HG03342 (cell line): ENCODE measurements around the gene ZNF30.
"Not testable (repeated sequence)": the region's sequence is repeated elsewhere in the genome, so short reads cannot be mapped to it uniquely, and the experiment has no call there.

Experiments
- ATAC-seq: cut with Tn5 transposase; IDR thresholded peaks from one replicate; pipeline ENCODE4 v1.9.1; 2021; ENCODE audit warnings: mild to moderate bottlenecking, moderate library complexity; ENCODE audit not compliant: unreplicated experiment

Gene ZNF30

DNA sequence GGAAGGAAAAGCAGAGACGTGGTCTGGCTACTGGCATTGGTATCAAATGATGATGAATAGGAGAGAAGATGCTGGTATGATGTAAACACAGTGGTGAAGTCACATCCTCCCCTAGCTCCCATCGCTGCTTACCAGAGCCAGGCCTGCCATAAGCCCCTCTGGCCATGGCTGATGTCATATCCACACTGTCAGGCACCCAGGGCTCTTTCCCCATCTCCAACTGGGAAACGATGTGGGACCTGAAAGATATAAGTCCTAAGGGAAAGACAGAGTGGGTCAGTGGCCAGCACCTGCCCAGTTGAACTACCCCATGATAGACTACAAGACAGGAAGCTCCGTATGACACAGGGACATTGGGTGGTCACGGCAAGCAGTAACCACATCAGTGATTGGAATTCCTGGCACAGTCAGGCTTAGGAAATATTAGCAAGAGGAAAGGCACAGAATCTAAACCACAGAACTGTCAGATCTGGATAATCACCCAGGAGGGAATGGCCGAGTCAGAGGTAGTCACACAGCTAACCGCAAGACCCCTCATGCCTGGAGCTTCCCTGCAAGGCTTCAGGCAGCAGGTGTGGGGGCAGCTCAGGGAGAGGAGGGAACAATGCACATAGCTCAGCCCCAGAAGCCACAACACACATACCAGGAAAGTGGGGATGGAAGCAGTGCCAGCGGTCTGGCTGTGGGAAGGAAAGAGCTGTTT is 33.6 kb downstream of the ZNF30 start:
- ATAC-seq = no peak

DNA sequence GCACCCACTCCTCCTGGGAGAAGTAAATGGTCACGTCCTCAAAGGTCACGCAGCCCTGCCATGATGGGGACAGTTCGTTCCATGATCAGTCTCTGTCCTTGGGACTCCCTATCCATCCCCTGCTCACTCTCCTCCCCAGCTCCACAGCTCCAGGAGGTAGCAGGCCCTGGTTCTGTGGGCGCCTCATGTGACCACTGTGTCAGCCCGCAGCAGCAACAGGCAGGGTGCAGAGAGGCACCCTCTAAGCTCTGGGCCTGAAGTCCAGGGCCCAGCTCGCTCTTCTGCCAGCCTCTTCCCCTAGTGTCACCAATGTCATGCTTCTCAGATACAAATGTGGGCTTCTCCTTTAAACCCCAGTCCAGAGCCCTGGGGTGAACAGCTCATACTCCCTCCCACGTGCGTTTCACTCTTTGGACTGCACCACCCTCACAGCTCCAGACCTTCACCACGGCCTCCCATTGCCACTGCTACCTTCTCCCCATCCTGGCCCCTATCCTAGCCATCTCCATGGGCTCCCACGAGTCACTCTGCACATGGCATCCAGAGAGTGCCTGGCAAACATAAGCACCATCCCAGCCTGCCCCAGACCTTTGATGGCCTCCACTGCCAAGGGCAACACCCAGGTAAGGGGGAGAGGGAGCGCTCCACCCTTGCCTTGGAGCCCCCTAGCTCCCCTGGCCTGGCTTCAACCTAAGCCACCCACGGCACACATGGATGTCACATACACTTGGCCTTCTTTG is 34.4 kb downstream of the ZNF30 start:
- ATAC-seq = no peak

DNA sequence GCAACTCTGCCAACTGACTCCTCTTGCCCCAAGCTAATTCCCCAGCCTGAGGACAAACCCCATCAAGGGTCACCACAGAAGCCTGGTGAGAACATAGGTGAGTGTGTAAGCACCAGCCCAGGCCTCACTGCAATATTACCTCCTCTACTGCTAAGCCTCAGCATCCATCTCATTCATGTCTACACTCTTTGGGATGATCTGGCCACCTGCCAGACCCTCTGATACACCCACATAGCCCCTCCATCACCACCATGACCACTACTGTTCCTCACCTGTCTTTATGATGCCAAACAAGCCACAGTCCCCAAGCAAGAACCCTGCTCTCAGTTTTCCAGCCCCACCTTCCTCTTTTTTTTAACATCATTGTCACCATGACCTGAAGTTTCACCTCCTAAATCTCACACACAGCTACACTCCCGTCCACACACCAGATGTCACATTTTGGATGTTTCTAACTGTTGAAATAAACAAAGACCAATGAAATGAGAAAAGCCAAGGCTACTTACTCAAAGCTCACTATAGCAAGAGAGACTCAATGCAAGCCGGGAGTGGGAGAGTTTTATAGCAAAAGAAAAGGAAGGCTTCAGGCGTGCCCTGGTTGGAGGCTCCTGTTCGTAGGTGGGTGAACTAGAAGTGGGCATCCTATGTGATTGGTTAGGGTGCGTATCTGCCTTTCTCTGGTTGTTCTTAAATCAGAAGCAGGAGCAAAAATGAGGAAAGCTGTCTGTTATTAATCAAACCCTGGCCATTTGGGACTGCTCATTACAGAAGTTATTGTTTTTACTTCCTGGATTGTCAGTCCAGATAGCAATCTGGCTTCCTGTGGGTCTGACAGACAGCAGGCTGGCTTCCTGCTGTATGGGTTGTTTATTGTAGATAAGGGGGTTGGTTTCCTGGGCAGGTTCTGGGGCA is 35.3 kb downstream of the ZNF30 start:
- ATAC-seq = no peak

DNA sequence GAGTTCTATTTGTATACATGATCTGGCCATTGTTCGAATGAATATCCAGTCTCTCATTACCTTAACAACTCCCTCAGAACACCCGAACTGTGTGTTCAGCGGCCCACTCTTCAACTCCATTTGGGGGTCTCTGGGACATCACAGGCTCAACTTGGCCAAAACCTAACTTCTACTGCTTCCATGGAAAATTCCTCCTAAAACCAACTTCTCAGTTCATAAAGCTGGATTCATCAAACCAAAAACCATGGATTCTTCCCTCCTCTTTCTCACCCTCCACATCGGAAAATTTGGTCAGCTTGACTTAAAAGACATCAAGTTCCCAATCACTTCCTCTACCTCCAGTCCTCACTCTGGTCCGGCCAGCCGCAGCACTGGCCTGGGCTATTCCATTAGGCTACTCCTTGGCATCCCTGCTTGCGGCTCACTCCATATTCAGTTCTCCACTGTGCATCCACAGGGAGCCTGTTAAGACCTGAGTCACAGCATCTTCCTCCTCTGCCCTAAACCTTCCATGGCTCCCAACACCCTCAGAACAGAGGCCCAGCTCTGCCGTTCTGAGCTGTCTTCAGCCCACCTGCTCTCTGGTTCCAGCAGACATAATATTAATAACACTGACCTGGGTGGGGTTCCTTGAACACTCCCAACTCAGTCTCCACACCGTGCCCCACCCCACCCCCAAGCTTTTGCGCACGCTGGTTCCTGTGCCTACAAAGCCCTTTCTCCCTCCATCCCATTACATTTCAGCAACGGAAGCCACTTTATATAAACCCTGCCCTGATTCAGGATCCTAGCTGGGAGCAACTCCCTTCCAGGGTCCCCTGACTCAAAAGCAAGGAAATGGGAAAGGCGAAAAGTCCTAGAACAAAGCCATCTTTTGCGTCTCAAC is 36.2 kb downstream of the ZNF30 start:
- ATAC-seq = no peak

DNA sequence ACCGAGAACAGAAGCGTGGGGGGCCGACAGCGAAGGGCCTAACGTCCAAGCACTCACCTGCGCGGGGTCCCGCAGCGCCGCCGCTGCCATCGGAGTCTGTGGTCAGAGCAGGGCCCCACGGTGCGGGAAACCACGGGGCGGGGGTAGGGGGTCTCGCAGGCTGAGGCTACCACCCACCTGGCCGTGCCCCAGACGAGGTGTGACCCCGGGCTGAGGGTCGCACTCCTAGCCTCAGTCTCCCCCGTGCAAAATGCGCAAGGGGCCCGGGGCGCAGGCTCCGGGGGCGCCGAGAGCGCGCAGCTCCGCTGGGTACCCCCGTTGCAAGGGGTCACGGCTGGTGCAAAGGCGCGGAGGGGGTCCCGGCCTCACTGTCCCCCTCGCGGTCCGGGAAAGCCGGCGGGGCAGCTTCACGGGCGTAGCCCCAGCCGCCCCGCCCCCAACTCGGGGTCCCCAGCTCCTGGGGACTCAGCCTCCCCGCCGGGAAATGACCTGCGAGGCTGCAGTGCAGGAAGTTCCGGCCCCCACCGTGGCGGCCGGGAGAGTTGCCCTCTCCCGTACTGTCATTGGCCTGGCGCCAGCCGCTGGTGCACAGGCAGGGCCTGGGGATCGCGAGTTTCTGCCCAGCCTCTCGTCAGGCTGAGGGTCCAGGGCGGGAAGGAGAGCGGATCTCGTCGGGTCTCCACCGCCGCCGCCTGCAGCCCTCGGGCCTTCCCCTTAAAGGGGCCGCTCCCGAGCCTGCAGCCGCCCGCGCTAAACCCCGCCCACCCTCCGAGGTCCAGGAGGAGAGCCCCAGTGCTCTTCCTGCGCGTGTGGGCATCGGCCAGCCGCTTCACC is 37.1 kb downstream of the ZNF30 start, which contains the start of gene ZNF792:
Gene ZNF792, minus strand, starts transcription at position 657 of the 834 bp plus-strand sequence. Its CDS starts 567 bp downstream, at position 90.
- no peak for ATAC-seq

DNA sequence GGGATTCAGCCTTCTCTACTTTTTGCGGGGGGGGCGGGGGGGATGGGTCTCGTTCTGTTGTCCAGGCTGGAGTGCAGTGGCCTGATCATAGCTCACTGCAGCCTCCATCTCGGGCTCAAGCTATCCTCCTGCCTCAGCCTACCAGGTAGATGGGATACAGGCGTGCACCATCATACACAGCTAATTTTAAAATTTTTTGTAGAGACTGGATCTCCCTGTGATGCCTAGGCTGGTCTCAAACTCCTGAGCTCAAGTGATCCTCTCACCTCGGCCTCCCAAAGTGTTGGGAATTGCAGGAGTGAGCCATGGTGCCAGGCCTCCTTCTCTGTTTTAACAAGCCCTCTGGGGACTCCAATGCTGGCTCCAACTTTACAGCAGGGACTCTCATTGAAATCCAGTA is 37.9 kb downstream of the ZNF30 start:
- ATAC-seq = no peak

DNA sequence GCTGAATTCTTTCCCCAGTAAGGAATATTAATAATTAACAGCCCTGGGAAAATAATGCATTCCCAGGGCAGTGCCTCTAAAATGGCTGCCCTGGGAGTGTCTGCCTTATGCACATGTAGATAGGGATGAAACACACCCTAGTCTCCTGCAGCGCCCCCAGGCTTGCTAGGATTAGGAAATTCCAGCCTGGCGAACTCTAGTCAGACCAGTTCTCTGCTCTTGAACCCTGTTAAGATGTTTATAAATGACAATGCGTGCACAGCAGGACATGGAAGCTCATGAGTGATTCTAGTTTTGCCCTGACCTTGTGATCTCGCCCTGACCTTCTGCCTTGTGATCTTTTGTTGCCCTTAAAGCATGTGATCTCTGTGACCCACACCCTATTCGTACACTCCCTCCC is 38.8 kb downstream of the ZNF30 start:
- ATAC-seq = not testable (repeated sequence)

DNA sequence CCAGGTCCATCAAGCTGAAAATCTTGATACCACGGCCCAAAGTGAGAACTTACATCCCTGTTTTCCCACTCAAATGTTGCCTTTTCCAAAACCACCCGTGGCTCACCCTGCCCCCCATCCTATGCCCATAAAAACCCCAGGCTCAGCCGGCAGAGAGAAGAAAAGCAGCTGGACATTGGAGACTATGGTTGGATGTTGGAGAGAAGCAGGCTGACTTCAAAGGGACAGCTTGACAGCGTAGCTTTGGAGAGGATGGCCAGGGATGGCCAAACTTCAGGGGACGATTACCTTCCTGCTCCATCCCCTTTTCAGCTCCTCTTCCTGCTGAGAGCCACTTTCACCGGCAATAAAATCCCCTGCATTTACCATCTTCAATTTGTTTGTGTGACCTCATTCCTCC is 40.8 kb downstream of the ZNF30 start:
- ATAC-seq = no peak

DNA sequence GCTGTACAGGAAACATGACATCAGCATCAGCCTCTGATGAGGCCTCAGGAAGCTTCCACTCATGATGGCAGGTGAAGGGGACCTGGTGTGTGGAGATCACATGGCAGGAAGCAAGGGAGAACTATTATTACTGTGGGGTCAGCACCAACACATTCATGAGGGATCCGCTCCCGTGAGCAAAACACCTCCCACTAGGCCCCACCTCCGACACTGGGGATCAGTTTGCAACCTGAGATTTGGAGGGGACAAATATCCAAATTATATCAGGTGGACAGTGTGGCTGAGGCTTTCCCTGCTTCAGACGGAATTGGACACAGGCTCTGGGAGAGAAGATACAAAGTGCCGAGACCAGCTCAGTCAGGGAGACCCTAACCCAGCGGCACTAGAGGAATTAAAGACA is 43.0 kb downstream of the ZNF30 start:
- no peak for ATAC-seq

DNA sequence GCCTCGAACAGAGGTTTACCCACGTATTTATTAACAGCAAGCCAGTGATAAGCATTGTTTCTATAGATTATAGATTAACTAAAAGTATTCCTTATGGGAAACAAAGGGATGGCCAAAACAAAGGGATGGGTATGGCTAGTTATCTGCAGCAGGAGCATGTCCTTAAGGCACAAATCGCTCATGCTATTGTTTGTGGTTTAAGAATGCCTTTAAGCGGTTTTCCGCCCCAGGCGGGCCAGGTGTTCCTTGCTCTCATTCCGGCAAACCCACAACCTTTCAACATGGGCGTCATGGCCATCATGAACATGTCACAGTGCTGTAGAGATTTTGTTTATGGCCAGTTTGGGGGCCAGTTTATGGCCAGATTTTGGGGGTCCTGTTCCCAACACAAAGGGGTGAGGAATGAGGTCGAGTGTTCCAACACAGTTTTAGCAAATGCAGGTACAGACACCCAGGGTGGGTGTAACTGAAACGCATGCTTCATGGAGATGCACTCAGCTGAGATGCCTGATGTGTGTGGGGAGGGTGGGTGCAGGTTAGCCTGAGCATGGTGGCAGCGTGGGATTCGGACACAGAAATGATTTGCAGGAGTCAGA is 43.6 kb downstream of the ZNF30 start:
- ATAC-seq = not testable (repeated sequence)

DNA sequence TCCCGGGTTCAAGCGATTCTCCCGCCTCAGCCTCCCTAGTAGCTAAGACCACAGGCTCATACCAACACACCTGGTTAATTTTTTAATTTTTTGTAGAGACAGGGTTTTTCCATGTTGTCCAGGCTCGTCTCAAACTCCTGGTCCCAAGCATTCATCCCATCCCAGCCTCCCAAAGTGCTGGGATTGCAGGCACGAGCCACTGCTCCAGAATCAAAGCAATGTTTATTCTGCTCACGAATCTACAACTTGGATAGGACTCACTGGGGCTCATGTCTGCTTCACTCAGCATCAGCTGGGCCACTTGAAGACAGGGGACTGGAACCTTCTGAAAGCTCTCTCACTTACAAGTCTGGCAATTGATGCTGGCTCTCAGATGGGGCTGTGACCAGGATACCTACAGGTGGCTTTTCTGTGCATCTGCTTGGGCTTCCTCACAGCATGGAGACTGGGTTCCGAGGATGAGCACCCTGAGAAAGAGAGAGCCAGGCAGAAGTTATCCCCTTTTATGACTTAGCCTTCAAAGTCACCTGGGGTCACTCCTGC is 45.5 kb downstream of the ZNF30 start:
- ATAC-seq = no peak

DNA sequence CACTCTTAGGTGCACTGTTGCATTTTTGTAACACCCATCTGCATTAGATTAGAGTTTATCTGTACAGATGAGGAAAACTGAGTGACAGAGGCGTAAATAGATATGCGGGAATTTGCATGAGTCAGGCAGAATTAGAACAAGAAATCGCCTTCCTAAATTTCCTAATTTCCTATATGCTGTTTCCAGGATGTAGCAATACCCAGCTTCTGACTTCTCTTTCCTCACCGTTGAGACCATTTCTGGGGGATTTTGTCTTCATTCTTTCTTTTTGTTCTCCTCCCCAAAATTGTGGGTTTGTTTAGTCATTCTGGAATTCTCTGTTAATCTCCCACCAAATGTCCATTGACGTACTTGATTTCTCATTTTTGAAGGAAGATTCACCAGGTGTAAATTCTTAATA is 47.9 kb downstream of the ZNF30 start:
- no peak for ATAC-seq

DNA sequence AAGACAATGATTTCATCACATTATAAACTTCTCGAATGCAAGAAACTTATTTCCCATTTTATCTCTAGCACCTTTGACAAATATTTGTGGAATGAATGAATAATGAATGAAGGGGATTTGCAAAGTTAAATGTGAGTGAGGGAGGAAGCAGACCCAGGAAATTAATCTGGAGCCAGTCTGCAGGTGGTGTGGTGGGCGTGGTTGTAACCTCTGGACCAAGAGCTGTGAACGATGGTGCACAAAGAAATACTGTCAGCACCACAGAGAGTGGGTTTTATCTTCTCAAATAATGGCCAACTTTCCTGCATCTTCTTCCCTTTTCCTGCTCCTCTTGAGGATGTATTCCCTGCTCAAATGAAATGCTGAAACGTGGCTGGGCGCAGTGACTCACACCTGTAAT is 48.4 kb downstream of the ZNF30 start:
- no peak for ATAC-seq

DNA sequence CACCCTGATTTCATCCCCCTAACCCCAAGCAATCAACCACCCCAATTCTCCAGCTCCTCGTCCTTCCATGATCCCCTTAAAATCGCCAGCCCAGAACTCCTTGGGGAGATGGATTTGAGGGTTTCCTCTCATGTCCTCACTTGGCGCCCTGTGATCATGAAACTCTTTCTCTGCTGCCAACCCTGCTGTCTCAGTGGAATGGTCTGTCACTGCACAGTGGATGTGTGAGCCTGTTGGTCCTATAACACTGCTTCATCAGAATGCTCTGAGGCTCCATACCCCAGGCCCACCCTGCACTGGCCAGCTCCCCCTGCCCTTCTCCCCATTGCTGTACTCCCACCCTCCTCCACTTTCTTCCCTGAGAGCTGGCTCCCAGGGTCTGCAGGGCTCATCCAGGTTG is 49.9 kb downstream of the ZNF30 start:
- no peak for ATAC-seq

DNA sequence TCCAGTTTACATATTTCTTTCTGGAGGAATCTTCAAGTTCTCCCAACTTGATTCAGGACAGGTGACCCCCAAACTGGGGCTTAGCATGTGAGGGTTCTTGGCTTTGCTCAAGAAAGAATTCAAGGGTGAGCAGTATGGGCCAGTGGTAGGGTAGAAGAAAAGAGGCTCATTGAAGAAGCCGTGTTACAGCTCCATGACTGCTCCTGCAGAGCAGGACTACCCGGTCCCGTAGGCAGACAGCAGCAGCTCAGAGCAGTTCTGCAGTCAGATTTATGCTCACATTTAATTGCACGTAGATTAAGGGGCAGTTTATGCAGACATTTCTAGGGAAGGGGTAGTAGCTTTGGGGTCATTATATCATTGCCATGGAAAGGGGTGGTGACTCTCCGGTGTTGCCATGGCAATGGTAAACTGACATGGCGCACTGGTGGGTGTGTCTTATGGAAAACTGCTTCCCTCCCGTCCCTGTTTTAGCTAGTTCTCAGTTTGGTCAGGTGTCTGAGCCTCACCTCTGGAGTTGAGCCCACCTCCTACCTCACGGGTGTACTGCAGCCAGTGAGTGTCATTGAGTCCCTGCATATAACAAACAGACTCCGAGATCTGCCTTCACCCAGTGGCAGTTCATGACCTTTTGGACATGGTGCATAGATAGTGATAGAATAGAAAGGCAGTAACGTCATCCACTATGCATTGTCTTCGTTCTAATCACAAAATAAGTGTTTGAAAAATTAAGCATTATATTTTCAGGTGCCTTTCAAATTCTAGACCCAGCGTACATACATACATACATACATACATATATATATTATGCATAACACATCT is 53.3 kb downstream of the ZNF30 start:
- ATAC-seq = no peak

DNA sequence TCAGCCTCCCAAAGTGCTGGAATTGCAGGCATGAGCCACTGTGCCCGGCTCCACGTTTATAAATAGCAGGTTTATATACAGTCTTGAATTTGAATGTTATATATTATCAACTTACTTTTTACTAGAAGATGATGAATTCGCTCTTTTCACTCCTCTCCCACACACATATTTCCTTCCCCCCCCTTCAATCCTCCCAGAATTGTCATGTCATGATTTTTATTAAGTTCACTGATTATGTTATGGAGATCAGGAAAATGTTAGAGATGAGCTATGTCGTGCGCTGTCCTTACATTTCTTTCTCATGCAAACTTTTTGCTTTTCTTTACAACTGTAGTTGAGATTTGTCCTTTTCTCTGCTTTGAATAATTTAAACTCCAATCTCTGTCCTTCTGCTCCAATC is 55.6 kb downstream of the ZNF30 start:
- ATAC-seq = no peak

DNA sequence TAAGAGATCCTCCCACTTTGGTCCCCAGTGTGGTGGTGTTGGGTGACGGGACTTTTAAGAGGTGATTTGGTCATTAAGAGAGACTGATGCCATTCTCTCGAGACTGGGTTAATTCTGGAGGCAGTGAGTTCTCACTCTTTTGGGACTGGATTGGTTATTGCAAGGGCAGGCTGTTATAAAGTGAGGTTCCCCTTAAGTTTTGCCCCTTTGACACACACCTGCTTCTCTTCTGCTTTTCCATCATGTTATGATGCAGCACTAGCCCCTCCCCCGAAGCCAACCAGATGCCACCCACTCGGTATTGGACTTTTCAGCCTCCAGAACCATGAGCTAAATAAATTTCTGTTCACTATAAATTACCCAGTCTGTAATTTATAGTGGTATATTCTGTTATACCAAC is 57.1 kb downstream of the ZNF30 start:
- no peak for ATAC-seq

DNA sequence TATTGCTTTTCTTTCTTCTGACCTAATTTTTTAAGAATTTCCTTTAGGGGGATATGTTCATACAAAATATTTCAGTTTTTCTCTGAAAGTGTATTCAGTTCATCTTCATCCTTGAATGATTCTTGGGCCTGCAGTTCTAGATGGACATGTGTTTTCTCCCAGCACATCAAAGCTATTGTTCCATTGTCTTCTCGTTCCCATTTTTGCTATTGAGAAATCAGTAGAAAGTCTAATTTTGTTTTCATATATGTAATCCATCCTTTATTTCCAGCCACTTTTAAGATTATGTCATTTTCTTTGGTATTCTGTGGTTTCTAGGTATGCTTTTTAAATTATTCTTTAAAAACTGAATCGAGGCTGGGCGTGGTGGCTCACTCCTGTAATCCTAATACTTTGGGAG is 57.6 kb downstream of the ZNF30 start:
- no peak for ATAC-seq
